Naive thymus-derived CD4-positive, alpha-beta T cell (primary cell): ENCODE results near the gene AXIN1. TPM values are rescaled to one million over a fixed set of nuclear protein-coding genes. Genes with fewer than 3 reads are reported as not detected.
A peak's percentile ranks its signal among the peaks of the same experiment; 100 is the strongest.

Source experiments
- ATAC-seq: fragments of 150-1000 bp; cut with Tn5 transposase; 2 replicates; pipeline ENCODE4 v1.10.0; 2021; ENCODE audit warnings: mild to moderate bottlenecking, moderate library complexity
- CTCF ChIA-PET: fragments of 350-600 bp; sonication (Branson Sonifier 250); formaldehyde crosslinking; loops from one replicate; lab custom pipeline; 2021; ENCODE audit warnings: antibody characterized with exemption; lab: Charles Lee
- POLR2A ChIA-PET: fragments of 350-600 bp; sonication (Branson Sonifier 250); formaldehyde crosslinking; loops from one replicate; lab custom pipeline; 2021; ENCODE audit warnings: antibody characterized with exemption, inconsistent platforms; lab: Charles Lee
- DNase-seq, 9 donors: peaks; one replicate each; pipeline versions ENCODE4 v3.0.0 to v3.0.0-alpha.2; 2020 to 2022; ENCODE audit warnings: mixed read lengths in 1 of 9
- H3K27ac ChIP-seq: one replicate; pipeline ENCODE4 v1.7.0; 2013; ENCODE audit warnings: mild to moderate bottlenecking, low read depth, low read length, moderate library complexity
- H3K27me3 ChIP-seq, 2 donors: one replicate each; pipeline ENCODE4 v1.7.0; 2013; ENCODE audit warnings: low read length in 2 of 2, mild to moderate bottlenecking in 2 of 2, moderate library complexity in 2 of 2; ENCODE audit not compliant: control insufficient read depth in 2 of 2, insufficient read depth in 2 of 2
- H3K36me3 ChIP-seq, 3 experiments: 1 replicate in 2 of 3; 2 replicates in 1 of 3; pipeline ENCODE4 v1.7.0; 2013; ENCODE audit warnings: low read length in 3 of 3, mild to moderate bottlenecking in 3 of 3, moderate library complexity in 1 of 3; ENCODE audit not compliant: insufficient read depth in 3 of 3, control insufficient read depth in 2 of 3
- H3K4me1 ChIP-seq, 2 donors: one replicate each; pipeline ENCODE4 v1.7.0; 2013; ENCODE audit warnings: low read length in 2 of 2, mild to moderate bottlenecking in 2 of 2, moderate library complexity in 1 of 2; ENCODE audit not compliant: control insufficient read depth in 2 of 2, insufficient read depth in 2 of 2
- H3K4me3 ChIP-seq: 2 replicates; pipeline ENCODE4 v1.7.0; 2013; ENCODE audit warnings: mild to moderate bottlenecking, low read length
- H3K9me3 ChIP-seq, 3 experiments: 1 replicate in 2 of 3; 2 replicates in 1 of 3; pipeline ENCODE4 v1.7.0; 2013; ENCODE audit warnings: low read length in 3 of 3; ENCODE audit not compliant: control insufficient read depth in 2 of 3
- H3K27ac Mint-ChIP-seq, 9 donors: one replicate each; pipeline ENCODE4 v1.8.0; 2020 to 2022; ENCODE audit warnings: mixed read lengths in 9 of 9, mild to moderate bottlenecking in 8 of 9, moderate library complexity in 5 of 9, inconsistent platforms in 2 of 9
- H3K27me3 Mint-ChIP-seq, 5 donors: one replicate each; pipeline ENCODE4 v1.8.0; 2021 to 2022; ENCODE audit warnings: mixed read lengths in 5 of 5, mild to moderate bottlenecking in 1 of 5
- H3K36me3 Mint-ChIP-seq, 5 donors: one replicate each; pipeline ENCODE4 v1.8.0; 2020 to 2022; ENCODE audit warnings: mixed read lengths in 5 of 5, mild to moderate bottlenecking in 3 of 5, inconsistent platforms in 1 of 5
- H3K4me1 Mint-ChIP-seq, 7 donors: one replicate each; pipeline ENCODE4 v1.8.0; 2020 to 2022; ENCODE audit warnings: mixed read lengths in 7 of 7, mild to moderate bottlenecking in 3 of 7, inconsistent platforms in 1 of 7
- H3K4me3 Mint-ChIP-seq, 10 donors: one replicate each; pipeline ENCODE4 v1.8.0; 2020 to 2022; ENCODE audit warnings: mild to moderate bottlenecking in 10 of 10, mixed read lengths in 10 of 10, moderate library complexity in 6 of 10, inconsistent platforms in 2 of 10
- H3K9me3 Mint-ChIP-seq, 11 donors: one replicate each; pipeline ENCODE4 v1.8.0; 2020 to 2022; ENCODE audit warnings: mixed read lengths in 11 of 11, mild to moderate bottlenecking in 4 of 11, inconsistent platforms in 1 of 11, moderate library complexity in 1 of 11
- intact Hi-C, 2 donors: fragments of 100-400 bp; cut with micrococcal nuclease; formaldehyde crosslinking; loops; one replicate each; pipeline ENCODE4 v1.15.1; 2023
- polyA plus RNA-seq, 2 donors: library from polyadenylated mRNA; unstranded; fragments of 300-500 nt; fragmentation: Illumina TruSeq; gene quantifications; one replicate each; pipeline ENCODE4 v1.2.3, GENCODE V29; 2021
- total RNA-seq, 6 experiments: library from RNA in 5 of 6; stranded (reverse) in 5 of 6; gene quantifications; 1 replicate in 5 of 6; 2 replicates in 1 of 6; pipeline ENCODE4 v1.2.3 and lab custom pipeline; 2021 to 2026

AXIN1 gene
- total and polyA plus RNA-seq, 7 experiments from 2014 or later: 1.2 to 45.9 (median 36.2) TPM

DNA sequence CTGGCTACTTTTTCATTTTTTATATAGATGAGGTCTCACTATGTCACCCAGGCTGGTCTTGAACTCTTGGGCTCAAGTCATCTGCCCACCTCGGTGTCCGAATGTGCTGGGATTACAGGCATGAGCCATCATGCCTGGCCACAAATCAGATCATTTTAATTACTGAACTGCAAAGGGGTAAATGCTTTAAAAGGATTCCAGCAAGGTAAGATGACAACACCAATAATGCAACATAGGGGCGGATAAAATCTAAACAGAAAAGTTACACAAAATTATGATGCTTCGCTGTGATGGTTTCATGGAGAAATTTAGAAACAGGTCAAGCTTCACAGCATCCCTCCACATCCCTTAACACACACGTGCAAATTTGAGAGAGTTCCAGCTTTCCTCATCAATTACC, 32.3 kb downstream of the AXIN1 start:
- peaks cover 36 to 83% (median 66%) of the 10 kb centered on the region in 7 donors for H3K4me1 Mint-ChIP-seq
- POLR2A ChIA-PET: no interaction called here
- Histone ChIP-seq H3K36me3 (peaks cover 0 to 27% (median 12%) of the 10 kb centered on the region in 3 experiments), H3K27me3 (no peaks in the 10 kb centered on the region), H3K9me3 (no peaks in the 10 kb centered on the region), H3K27ac (peak overlapping the region; percentile 20), H3K4me1 (peaks cover 25 to 40% of the 10 kb centered on the region in 2 donors), H3K4me3 (no peak overlapping the region)
- peak overlapping the region; percentile 45 to 93 (median 76) for H3K27ac Mint-ChIP-seq
- intact Hi-C loops: no loop called here
- DNase-seq (no peak), ATAC-seq (no peak)
- H3K9me3 Mint-ChIP-seq: peaks cover 0 to 5% (median 0%) of the 10 kb centered on the region in 11 donors
- peak overlapping the region in 8 of 10 donors; percentile 1 to 61 (median 44) for H3K4me3 Mint-ChIP-seq
- H3K36me3 Mint-ChIP-seq: peaks cover 0 to 21% (median 9%) of the 10 kb centered on the region in 5 donors
- no peaks in the 10 kb centered on the region for H3K27me3 Mint-ChIP-seq
- CTCF ChIA-PET: interaction anchor here (0.6 kb wide), 1 partner anchor 90 kb away, joined by 3 read pairs; no protein-coding TSS in a partner anchor

GRCh38 chr16:318628-319027, 33.9 kb downstream of the AXIN1 start:
- Mint-ChIP-seq H3K27ac (peak overlapping the region in 5 of 9 donors; percentile 29 to 91 (median 74)), H3K9me3 (peaks cover 0 to 2% (median 0%) of the 10 kb centered on the region in 11 donors), H3K36me3 (peaks cover 0 to 26% (median 9%) of the 10 kb centered on the region in 5 donors), H3K4me1 (peaks cover 23 to 76% (median 53%) of the 10 kb centered on the region in 7 donors), H3K27me3 (no peaks in the 10 kb centered on the region), H3K4me3 (peak overlapping the region in 1 of 10 donors; percentile 4)
- no peak overlapping the region for H3K27ac ChIP-seq
- H3K9me3 ChIP-seq: no peaks in the 10 kb centered on the region
- ChIA-PET CTCF (interaction anchor here (1.1 kb wide), 1 partner anchor 83 kb away, joined by 3 read pairs; no protein-coding TSS in a partner anchor), POLR2A (no interaction called here)
- ATAC-seq (no peak), DNase-seq (no peak)
- H3K36me3 ChIP-seq: peaks cover 5 to 41% (median 20%) of the 10 kb centered on the region in 3 experiments
- no peaks in the 10 kb centered on the region for H3K27me3 ChIP-seq
- H3K4me1 ChIP-seq: peaks cover 11 to 28% of the 10 kb centered on the region in 2 donors
- no peak overlapping the region for H3K4me3 ChIP-seq
- intact Hi-C loops: no loop called here

DNA sequence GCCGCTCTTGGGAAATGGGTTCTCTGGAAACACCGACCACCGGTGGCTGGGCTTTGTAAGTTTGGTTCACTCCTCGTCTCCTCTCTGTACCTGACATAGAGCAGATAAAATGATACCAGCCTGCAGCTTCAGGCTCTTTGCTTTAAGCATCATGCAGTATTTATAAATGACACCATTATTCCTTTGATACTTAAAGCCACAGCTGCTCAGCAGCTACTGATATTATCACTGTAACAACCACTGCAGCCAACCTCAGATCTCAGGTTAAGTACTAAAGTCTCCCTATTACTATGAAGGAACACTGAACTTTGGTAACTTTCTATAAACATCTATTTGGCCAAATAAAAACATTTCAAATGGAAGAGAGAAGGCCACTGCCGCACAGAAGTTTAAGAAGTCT, 34.9 kb downstream of the AXIN1 start:
- no peaks in the 10 kb centered on the region for H3K9me3 Mint-ChIP-seq
- no peaks in the 10 kb centered on the region for H3K27me3 ChIP-seq
- intact Hi-C loops: no loop called here
- no peak overlapping the region for H3K27ac ChIP-seq
- H3K9me3 ChIP-seq: no peaks in the 10 kb centered on the region
- H3K36me3 Mint-ChIP-seq: peaks cover 0 to 29% (median 9%) of the 10 kb centered on the region in 5 donors
- peaks cover 20 to 71% (median 47%) of the 10 kb centered on the region in 7 donors for H3K4me1 Mint-ChIP-seq
- ATAC-seq: no peak
- no peak for DNase-seq
- peak overlapping the region in 3 of 9 donors; percentile 4 to 76 (median 39) for H3K27ac Mint-ChIP-seq
- ChIA-PET CTCF (interaction anchor here (0.8 kb wide), 1 partner anchor 45 kb away, joined by 3 read pairs; no protein-coding TSS in a partner anchor), POLR2A (no interaction called here)
- H3K4me1 ChIP-seq: peaks cover 8 to 27% of the 10 kb centered on the region in 2 donors
- H3K4me3 Mint-ChIP-seq: peak overlapping the region in 1 of 10 donors; percentile 5
- no peak overlapping the region for H3K4me3 ChIP-seq
- H3K27me3 Mint-ChIP-seq: no peaks in the 10 kb centered on the region
- peaks cover 5 to 51% (median 20%) of the 10 kb centered on the region in 3 experiments for H3K36me3 ChIP-seq

GRCh38 chr16:316741-317464, 35.6 kb downstream of the AXIN1 start:
- peaks cover 20 to 72% (median 42%) of the 10 kb centered on the region in 7 donors for H3K4me1 Mint-ChIP-seq
- CTCF ChIA-PET: no interaction called here

DNA sequence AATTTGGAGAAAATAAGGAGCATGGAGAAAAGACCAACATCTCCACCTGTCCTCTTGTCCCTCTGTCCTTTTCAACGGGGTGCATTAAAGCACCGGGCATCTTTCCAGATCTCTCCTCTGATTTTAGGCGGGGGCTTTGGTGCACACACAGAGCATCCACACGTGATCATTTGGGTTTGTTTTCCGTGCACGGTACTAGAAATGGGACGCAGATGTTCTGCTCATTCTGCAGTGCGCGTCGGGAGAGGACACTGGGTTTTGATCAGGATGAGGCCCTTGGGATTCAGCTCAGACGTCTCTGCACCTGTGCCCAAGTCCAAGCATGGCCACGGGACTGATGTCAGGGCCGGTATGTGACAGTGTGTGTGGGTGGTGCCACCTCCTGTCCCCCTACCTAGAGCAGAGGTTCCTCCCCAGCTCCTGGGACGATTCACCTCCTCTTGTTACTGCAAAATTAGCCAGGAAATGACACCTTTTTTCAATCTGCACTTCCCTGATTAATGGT, 37.7 kb downstream of the AXIN1 start:
- Histone ChIP-seq H3K27me3 (no peaks in the 10 kb centered on the region), H3K4me1 (peaks cover 8 to 12% of the 10 kb centered on the region in 2 donors), H3K27ac (no peak overlapping the region), H3K9me3 (no peaks in the 10 kb centered on the region), H3K4me3 (no peak overlapping the region), H3K36me3 (peaks cover 10 to 64% (median 27%) of the 10 kb centered on the region in 3 experiments)
- no peak for ATAC-seq
- intact Hi-C loops: no loop called here
- ChIA-PET POLR2A (interaction anchor here (0.8 kb wide), 1 partner anchor 40 kb away, joined by 3 read pairs; no protein-coding TSS in a partner anchor), CTCF (no interaction called here)
- Mint-ChIP-seq H3K27ac (peak overlapping the region in 1 of 9 donors; percentile 43), H3K4me3 (no peak overlapping the region), H3K36me3 (peaks cover 0 to 33% (median 5%) of the 10 kb centered on the region in 5 donors), H3K4me1 (peaks cover 17 to 60% (median 36%) of the 10 kb centered on the region in 7 donors), H3K9me3 (no peaks in the 10 kb centered on the region), H3K27me3 (no peaks in the 10 kb centered on the region)
- DNase-seq: no peak

More at GRCh38 chr16:316741-317464, 35.6 kb downstream of the AXIN1 start:
- Histone ChIP-seq H3K4me1 (peaks cover 8 to 23% of the 10 kb centered on the region in 2 donors), H3K36me3 (peaks cover 10 to 58% (median 23%) of the 10 kb centered on the region in 3 experiments), H3K27me3 (no peaks in the 10 kb centered on the region), H3K4me3 (no peak overlapping the region), H3K27ac (no peak overlapping the region), H3K9me3 (no peaks in the 10 kb centered on the region)
- intact Hi-C loops: no loop called here
- Mint-ChIP-seq H3K27me3 (no peaks in the 10 kb centered on the region), H3K4me3 (no peak overlapping the region), H3K36me3 (peaks cover 0 to 35% (median 9%) of the 10 kb centered on the region in 5 donors), H3K27ac (peak overlapping the region in 2 of 9 donors; percentile 9 to 47), H3K9me3 (no peaks in the 10 kb centered on the region)
- POLR2A ChIA-PET: interaction anchor here (0.9 kb wide), 1 partner anchor 75 kb away, joined by 3 read pairs; no protein-coding TSS in a partner anchor
- ATAC-seq (no peak), DNase-seq (no peak)

GRCh38 chr16:314351-314750, 38.2 kb downstream of the AXIN1 start:
- H3K36me3 Mint-ChIP-seq: peaks cover 0 to 30% (median 2%) of the 10 kb centered on the region in 5 donors
- H3K4me1 ChIP-seq: peaks cover 8 to 11% of the 10 kb centered on the region in 2 donors

More at GRCh38 chr16:314351-314750, 38.2 kb downstream of the AXIN1 start:
- intact Hi-C loops: no loop called here
- Mint-ChIP-seq H3K27ac (no peak overlapping the region), H3K4me1 (peaks cover 13 to 60% (median 34%) of the 10 kb centered on the region in 7 donors), H3K27me3 (no peaks in the 10 kb centered on the region), H3K9me3 (no peaks in the 10 kb centered on the region), H3K4me3 (no peak overlapping the region)
- CTCF ChIA-PET: no interaction called here
- Histone ChIP-seq H3K27ac (no peak overlapping the region), H3K36me3 (peaks cover 10 to 61% (median 29%) of the 10 kb centered on the region in 3 experiments), H3K9me3 (no peaks in the 10 kb centered on the region), H3K4me3 (no peak overlapping the region), H3K27me3 (no peaks in the 10 kb centered on the region)
- ATAC-seq (no peak), DNase-seq (no peak)
- POLR2A ChIA-PET: interaction anchor here (0.8 kb wide), 1 partner anchor 41 kb away, joined by 3 read pairs; no protein-coding TSS in a partner anchor
